ENCODE results near the gene TACC3. TPM values are rescaled to one million over a fixed set of nuclear protein-coding genes. Genes with fewer than 3 reads are reported as not detected.
A peak's percentile ranks its signal among the peaks of the same experiment; 100 is the strongest.

TACC3 gene
- total RNA-seq, 1 donor from 2014 or later: 13.9 TPM

DNA sequence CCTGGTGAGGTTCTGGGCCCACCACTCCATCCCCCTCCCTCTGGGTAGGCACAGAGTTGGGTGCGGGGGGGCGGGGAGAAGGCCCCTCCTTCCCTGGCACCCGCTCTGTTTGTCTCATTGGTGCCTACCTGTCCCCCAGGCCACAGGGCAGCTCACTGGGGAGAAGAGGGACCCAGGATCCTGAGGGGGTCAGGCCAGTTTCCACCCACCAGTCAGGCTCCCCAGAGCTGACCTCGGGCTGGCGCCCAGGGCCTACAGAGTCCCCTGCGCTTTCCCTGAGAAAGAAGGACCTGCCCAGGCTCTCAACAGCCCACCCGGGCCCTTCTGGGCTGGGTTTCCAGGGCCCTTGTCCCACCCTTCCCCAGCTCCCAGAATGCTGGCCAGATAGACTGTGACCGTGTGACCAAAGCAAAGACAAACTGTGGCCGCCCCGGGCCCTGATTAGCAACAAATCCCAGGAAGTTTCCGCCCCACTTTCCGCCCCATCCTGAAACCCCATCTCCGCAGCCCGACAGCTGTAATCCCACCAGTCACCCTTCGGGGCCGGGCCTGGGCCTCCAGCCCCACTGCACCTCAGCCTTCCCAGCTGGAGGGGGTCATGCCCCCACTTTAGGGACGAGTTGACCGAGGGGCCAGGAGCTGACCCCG lies 38.0 kb downstream of the TACC3 start:
- no peak for DNase-seq (ENCODE audit: low read depth in 2 of 2)

DNA sequence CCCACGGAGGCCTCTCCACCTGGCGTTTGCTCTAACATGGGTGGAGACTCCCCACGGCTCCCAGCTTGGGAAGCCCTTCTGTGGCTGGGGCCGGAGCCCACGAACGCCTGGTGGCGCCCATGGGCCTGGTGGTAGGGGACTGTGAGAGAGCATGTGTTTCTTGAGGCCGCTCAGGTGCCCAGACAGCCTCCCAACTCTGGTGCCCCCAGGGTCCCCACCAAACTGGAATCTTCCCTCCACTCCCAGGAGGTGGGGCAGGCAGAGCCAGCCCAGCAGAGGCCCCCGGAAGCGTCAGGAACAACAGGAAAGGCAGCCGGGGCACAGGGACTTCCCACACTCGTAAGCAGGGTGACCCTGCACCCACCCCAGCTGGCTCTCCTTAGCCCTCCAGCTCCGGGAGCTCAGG lies 38.5 kb downstream of the TACC3 start:
- DNase-seq (ENCODE audit: low read depth in 2 of 2): peak in 1 of 2 donors; percentile 26

DNA sequence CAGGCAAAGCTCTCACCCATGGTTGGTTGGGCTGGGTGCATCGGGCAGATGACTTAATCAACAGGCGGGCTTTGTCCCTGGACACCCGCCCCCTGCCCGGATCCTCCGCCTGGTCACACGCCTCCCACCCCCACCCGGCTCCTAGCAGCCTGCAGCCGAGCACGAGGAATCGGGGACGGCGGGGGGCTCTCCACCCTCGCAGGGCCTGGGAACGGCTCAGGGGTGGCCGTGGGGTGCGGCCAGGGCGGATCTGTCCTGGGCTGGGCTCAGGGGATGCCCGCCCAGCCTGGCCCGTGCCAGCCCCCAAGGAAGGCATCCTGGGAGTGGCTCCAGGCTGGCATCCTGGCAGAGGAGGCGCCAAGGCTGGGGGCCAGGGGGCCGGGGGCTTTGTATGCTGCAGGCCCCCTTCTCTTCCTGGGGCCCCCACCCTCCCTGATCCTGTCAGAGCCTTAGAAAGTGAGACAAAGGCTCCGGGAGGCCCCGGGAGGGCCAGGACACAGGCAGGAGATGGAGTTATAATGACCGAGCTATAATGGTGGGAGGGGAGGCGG lies 39.3 kb downstream of the TACC3 start:
- no peak for DNase-seq (ENCODE audit: low read depth in 2 of 2)

DNA sequence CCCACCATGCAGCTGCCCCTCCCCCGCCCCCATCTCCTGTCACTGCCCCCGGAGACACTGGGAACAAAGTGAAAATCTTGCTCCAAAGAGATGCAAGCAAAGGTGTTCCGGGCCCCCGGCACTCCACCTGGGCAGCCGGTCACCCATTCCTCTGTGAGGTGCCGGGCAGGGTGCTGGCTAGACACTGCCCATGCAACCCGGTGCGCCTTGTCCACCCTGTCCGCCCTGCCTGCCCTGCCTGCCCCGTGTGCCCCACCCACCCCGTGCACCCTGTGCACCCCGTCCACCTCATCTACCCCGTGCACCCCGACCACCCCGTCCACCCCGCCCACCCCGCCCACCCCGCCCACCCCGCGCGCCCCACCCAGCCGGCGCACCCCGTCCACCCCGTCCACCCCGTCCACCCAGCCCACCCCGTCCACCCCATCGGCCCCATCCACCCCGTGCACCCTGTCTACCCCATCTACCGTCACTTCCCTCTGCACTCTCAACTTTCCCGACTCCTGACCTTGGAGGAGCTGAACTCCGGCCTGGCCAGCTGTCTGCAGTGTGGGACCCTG lies 39.9 kb downstream of the TACC3 start:
- no peak for DNase-seq (ENCODE audit: low read depth in 2 of 2)

DNA sequence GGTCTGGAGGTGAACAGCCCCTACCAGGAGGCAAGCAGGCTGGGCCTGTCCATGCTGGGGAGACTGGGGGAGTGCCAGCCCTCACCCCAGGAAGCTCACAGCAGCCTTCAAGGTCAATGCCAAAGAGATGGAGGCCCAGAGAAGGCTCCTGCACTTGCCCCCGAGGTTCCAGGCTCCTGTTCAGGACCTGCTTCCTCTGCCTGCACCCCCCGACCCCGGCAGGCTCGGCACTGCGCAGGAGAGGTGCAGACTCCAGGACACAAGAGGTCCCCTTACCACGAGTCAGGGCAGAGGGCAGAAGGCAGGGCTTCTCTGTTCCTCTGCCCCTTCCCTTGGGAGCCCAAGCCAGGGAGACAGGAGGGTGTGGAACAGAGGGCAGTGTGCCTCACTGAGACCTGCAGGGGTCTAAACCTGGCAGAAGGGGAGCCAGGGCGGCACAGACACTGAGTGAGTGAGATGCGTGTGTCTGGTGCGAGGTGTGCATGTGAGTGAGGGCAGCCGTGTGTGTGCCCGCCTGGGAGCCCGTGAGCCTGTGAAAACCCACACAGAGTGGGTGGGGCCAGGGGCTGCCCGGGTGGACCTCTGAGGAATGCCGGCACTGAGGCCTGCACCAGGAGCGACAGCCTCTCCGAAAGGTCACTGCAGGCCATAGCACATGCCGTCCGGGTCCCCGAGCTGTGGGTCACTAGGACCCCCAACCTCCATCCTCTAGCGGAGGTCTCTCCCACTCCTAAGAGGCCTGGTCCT lies 41.1 kb downstream of the TACC3 start:
- DNase-seq (ENCODE audit: low read depth in 2 of 2): no peak

DNA sequence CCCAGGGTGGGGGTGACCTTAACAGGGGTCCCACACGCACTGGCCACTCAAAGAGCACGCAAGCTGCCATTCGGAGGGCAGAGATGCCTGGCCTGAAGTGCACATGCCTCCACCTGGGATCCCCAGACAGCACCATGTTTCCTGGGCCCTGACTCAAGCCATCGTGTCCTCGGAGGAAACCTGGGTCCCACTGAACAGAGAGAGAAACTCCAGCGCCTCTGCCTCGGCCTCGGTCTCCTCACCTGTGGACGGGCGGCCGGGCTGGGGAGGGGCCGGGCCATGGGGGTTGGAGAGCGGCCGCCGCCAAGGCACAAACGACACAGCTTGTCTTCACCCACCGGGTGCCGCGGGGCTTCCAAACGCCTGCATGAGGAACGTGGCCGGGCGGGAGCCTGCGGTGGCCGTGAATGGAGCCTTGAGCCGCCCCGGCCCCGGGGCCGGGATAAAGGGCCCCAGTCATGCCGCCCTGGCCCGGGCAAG lies 41.8 kb downstream of the TACC3 start:
- DNase-seq (ENCODE audit: low read depth in 2 of 2): no peak

DNA sequence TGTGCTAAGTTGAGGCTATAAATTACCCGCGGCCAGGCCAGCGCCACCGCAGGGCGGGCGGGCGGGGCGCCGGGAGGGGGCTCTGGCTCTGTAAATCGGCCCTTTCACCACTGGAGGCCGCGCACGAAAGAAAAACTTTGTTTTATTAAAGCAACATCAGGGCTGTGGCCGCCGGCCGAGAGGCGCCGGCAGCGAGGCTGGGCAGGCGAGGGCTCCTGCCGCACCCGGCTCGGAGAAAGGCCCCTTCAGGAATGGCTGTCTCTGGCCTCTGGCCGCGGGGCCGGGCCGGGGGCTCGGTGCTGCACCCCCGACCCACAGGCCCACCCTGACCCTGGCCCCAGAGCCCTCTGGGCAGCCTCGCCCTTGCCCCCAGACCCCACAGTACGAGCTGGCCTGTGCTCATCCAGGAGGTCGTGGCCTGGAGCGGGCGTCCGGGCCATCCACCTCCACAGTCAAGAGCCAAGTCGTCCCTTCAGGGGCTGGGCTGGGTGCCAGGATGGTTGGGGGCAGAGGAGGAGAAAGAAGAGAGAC lies 42.3 kb downstream of the TACC3 start:
- peak; percentile 9 to 45 for DNase-seq (ENCODE audit: low read depth in 2 of 2)

DNA sequence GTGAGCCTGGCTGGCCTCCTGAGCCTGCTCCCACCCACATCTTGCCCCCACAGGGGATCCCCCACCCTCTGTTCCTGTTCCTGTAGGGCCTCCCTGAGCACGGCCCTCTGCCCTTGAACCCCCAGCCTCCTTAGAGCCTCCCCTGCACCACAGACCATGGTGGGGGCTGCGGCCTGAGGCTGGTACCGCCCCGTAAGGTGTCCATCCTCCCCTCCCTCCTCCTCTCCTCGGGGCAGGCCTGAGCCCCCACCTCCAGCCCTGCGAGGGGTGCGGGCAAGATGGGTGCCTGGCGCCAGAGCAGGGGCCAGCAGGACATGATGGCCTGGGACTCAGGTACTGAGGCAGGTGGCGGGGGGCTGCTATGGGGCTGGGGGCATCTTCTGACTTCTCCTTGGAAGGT lies 43.3 kb downstream of the TACC3 start:
- DNase-seq (ENCODE audit: low read depth in 2 of 2): no peak

DNA sequence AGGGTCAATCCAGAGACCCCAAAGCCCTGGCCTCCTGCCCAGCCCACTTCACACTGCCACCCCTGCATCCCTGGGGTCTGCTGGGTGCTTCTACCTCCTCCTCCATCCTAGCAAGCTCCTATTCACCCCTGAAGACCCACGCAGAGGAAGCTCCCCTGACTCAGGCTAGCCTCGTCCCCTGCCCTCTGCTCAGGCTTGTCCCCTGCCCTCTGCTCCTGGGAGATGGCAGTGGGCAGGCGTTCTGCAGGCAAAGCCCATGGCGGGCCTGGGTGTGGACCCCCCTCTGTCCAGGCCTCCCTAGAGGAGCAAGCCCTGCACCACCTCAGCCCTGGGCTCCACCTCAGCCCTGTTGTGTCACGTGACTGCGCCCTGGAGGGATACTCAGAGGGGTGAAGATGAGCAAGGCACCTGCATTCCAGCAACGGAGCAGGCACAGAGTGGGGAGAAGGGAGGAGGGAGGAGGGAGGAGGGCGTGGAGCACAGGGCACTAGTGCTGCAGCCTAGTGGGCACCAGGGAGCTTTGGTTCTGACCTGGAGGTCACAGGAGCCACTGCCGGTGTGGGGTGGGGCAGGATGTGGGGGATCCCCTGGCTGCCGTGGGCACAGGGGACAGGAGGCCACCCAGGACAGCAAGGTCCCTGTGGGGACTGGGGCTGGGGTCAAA lies 44.2 kb downstream of the TACC3 start:
- no peak for DNase-seq (ENCODE audit: low read depth in 2 of 2)

DNA sequence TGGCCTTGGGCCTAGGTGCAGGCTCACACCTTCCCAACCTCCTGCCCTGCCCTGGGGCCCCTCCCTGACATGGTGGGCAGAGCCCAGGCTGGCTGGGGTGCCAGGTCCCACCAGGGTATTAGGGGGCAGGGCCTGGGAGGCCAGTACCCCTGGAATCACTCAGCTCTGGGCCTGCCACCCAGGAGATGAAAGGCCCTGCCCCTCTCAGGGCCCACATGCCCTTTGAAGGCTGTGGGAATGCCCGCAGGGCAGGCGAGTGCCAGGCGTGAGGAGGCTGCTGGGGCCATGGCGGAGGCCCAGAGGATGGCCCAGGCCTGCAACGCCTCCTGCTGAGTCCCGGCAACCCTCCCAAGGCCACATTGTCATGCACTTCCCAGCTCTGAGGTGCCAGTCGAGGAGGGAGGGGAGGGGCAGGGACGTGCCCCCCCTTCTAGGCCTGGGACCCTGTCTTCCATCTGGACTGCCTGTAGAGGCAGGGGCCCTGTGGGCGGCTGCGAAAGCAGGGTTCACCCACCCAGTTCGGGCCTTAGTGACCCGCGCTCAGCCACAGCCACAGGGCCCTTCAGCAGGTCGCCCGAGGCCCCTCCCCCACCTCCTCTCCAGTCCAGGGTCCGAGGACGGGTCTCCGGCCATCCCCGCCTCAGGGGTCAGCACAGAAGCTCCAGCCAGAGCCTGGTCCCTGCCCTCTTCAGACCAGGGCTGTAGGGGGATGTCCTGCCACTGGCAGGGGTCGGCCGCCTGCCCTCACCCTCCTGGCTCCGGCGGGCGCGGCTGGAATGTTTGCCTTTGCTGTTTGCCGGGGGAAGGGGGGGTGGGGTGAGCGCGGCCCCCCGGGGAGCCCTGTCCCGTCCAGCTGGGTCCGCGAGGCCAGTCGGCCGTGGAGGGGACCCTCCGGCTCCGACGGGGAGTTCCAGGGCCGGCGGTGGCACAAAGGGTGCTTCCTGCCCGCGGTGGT lies 45.1 kb downstream of the TACC3 start:
- no peak for DNase-seq (ENCODE audit: low read depth in 2 of 2)

DNA sequence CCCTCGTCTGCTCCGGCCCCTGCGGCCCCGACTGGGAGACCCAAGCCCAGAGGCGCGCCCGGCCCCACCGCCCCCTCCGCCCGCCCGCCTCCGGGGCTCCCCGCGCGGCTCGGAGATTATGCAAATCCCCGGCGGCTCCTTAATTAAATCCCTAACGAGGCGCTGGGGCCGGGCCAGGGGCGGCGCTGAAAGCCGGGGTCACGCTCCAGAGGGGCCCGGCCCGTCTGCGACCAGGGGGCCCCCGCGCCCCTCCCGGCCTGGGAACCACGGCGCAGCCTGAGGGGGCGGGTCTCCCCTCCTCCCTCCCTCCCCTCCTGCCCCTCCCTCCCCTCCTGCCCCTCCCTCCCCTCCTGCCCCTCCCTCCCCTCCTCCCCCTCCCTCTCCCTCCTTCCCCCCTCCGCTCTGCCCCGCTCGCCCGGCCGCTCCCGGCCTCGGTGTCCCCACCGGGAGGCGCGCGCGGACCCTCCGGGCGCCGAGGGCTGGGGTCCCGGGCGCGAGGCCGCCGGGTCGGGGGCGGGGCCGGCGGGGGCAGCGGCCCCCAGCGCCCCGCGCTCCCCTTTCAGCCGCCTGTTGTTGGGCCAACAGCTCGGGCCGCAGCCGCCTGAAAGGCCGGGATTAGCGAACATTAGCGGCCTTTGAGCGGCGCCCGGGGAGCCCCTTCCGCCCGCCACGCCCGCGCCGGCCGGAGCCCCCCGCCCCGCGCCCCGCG lies 45.9 kb downstream of the TACC3 start:
- DNase-seq (ENCODE audit: low read depth in 2 of 2): peak in 1 of 2 donors; percentile 29

DNA sequence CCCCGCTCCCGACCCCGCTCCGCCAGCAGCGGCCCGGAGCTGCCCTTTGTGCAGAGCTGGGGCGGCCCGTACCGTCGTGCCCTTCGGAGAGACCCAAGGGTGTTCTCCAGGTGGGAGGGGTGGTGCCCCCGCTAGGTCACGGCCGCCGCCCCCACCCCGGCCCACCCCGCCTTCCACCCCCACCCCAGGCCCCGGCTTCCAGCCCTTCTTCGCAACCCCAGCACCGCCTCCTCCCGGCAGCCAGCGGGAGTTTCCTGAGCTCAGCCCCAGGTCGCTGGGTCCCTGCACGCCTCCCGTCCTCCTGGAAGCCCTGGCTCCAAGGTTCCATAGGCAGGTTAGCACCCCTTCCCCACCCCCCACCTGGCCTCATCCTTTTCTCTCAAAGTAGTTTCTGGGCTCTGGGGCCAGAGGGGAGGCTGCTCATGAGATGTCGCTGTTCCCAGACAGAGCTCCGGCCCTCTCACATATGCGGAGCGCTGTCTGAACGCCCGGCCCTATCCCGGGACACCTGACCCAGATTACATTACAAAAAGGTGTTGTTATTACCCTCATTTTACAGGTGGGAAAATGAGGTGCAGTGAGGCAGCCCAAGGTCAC lies 46.5 kb downstream of the TACC3 start:
- peak in 1 of 2 donors; percentile 48 for DNase-seq (ENCODE audit: low read depth in 2 of 2)

DNA sequence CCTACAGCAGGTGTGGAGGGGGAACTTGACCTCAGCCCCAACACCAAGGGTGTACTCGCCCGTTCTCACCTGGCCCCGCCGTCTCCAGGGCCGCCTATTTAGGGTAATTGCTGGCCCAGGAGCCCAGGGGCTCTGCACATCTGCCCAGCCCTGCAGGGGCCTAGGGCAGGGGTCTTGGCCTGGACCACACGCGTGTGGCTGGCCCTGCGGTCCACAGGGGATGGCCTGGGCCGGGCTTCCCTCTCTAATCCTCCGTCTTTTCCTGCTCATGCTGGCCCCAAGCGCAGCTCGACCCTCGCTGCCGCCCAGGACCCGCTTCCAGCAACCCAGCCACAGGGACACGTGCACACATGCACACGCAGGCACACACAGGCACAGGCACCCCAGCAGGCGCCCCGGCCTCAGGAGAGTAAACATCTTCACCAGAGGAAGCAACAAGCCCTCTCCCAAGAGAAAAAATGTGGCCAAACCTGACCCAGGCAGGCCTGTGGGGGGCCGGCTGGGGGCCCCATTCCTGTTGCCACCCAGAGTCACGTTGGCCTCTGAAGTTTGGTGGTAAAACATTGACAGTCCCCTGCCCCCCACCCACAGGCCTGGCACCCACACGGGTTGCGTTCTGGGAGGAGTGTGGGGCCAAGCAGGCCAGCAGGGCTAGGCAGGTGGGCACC lies 47.2 kb downstream of the TACC3 start:
- DNase-seq (ENCODE audit: low read depth in 2 of 2): no peak

DNA sequence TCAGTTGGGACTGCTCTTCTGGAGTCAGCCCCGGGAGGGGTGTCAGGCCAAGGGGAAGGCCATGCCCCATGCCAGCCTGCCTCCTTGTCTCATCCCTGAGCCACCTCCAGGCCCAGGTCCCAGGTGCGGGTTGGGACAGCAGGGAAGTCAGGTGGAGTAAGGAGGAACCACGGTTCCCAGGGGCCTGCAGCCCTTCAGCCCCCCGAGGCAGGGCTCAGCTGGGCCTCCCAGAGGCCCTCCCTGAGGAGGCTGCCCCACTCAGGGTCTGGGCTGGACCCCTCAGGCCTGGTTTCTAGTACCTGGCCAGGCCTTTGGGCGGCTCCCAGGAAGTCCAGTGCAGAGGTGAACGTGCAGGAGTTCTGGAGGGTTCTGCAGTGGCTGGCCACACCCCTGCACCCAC lies 48.4 kb downstream of the TACC3 start:
- DNase-seq (ENCODE audit: low read depth in 2 of 2): no peak

DNA sequence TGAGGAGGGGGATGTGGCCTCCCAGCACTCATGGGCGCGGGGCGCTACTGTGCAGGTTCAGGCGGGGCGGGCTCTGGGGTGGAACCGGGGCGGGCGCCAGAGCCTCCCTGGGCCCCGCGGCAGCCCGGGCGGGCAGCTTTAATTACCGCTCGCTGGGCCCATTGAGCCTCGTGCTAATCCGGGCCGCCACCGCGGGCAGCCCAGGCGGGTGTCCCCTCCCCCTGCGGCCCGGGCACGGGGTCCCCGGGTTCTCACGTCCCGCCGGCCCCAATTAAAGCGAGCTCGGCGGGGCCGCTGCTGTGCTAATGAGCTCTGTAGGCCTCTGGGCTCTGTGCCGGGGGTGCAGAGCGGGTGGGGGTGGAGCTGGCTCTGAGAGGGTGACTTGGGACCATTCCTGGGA lies 48.9 kb downstream of the TACC3 start:
- no peak for DNase-seq (ENCODE audit: low read depth in 2 of 2)

DNA sequence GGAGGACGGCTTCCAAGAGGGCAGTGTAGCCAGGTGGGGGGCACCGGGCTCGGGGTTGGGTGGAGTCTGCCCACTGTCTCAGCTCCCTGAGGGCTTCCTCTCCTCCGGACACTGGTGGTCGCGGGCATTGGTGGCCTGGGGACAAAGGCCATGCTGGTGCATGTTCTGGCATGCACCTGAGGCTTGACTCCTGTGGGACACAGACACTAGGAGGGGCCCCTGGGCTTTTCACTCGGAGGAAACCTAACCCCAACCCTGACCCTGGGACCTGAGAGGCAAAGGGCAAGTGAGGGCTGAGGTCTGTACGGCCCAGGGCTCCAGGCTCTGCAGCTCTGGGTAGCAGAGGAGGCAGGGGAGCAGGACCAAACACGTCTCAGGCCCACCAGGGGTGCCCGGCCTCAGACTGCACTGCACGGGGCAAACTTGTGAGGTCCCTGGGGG lies 49.5 kb downstream of the TACC3 start:
- DNase-seq (ENCODE audit: low read depth in 2 of 2): no peak

DNA sequence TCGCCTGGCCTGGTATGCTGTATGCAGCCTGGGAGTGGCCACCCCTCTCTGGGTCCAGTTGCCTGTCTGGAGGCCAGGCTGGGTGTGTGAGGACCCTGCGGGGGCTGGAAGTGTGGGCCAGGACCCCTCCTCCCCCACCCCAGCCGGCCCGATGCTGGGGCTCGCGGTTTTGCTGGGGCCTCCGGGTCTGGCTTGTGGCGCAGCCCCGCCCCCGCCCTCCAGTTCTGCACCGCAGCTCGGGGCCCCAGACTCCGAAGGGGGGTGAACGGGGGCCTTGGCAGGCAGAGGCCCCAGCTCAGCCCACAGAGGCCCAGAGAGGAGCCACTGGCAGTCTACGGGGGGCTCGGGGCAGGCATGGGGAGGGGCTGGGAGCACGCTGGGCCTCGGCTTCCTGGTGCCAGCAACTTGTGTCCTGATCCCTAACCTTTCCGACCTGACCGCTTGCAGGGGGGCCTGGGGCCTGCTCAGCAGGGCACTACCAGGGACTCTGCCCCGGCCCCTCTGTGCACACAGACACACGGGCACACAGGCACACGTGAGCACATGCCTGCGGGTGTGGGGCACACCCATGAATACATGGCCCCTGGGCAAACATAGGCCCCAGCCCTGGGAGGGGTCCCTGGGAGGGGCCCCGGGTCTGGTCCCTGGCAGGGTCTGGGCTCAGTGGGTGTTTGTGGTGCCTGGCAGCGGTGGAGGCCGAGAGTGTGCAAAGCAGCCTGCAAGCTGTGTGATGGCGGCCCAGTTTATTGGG lies 50.4 kb downstream of the TACC3 start:
- DNase-seq (ENCODE audit: low read depth in 2 of 2): no peak
